G401.6 (cell line): ENCODE results near the gene ARL14.

Experiments
- FAIRE-seq: peaks from 2 replicates; lab custom pipeline; 2012; peaks lifted over from hg19 to GRCh38; lab: Jason Lieb, UNC

The ARL14 gene

DNA sequence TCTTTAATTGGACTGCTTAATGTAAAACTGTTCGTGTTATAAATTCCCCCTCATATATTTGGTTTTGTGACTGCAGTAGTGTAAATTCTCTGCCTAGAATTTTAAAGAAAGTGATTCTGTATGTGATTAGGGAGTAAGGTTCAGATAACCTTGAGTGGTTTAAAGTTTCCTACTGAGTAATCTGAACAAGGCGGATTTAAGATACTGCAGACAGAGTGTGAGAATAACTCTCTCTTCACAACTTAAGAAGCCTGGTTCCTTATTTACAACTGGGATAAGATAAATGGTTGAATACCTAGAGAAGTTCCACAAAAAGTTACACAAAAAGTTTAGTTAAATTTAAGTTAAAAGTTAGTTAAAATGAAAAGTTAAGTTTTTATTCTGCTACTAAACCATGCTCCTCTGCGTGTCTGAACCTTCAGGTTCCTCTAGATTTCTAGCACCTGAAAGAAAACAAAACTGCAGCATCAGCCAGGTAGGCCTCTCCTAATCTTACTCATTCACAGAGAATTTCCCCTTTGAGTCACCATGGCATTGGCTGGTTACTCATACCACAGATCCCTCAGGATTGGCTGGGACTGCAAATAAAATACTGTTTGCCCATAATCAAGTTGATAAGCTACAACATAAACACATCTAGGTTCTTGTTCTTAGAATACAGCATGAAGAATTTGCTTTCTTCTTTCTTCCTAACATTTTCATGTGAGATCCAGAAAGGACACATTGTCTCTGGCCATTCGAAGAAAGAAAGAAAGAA lies at the start of gene ARL14:
TSS of gene ARL14 (plus strand) at position 614 of the 757 bp plus-strand sequence. CDS start 187 bp downstream, outside the sequence.
- FAIRE-seq = no peak

DNA sequence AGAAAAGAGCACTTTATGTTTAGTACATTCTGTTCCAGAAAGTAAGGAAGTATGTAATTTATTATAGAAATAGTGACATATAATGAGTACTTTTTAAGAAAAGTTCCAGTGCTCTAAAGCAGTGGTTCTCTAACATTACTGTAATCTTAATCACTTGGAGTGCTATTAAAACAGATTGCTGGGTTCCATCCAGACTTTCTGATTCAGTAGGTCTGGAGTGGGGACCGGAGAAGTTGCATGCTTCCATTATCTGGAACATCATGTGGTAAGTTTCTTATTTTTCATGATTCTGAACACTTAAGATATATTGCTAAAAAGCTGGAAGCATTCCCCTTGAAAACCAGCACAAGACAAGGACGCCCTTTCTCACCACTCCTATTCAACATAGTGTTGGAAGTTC lies 47.5 kb upstream of the ARL14 start:
- no peak for FAIRE-seq

DNA sequence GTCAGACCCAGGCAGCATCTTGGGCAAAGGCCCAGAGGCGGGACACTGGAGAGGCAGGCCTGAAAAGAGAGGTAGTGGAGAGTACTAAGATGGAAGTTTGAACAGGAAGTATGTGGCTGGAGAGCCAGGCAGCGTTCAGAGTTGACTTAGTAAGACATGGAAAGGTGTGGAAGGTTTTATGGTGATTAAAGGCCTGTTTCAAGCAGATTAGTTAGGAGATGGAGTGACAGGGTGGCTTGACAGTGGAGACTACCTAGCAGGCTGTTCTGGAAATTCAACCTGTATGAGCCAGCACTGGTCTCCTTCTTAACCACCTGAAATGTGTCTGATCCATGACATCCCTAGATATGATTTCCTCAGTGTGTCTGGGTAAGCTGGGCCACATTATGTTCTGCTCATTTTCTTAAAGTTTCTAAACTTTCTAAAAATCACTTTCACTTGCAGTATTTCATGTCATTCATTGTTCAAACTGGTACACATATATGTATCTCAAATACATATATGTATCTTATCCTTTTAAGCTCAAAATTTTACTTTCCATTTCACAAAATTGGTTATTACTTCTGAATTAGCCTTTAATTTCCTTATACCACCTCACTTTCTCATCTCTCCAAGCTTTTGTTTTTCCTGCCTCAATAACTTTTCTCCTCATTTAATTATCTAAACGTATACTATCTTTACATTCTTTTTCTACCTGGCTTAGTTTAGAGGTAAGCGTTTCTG lies 43.4 kb upstream of the ARL14 start:
- no peak for FAIRE-seq

DNA sequence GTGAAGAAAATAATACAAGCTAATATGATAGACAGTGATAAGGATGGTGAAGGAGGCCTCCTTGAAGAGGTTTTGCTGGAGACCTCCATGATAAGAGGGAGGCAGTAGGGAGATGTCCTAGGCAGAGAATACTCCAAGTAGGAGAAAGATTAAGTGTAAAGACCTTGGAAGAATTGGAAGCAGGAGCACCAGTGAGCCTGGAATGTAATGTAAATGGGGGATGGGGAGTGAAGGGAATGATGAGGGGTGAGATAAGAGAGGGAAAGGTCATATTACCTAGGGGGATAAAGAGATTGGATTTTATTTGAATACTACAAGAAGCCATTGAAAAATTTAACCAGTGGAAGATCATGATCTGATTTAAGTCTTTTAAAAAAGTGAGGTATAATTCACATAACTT lies 41.7 kb upstream of the ARL14 start:
- FAIRE-seq = no peak

DNA sequence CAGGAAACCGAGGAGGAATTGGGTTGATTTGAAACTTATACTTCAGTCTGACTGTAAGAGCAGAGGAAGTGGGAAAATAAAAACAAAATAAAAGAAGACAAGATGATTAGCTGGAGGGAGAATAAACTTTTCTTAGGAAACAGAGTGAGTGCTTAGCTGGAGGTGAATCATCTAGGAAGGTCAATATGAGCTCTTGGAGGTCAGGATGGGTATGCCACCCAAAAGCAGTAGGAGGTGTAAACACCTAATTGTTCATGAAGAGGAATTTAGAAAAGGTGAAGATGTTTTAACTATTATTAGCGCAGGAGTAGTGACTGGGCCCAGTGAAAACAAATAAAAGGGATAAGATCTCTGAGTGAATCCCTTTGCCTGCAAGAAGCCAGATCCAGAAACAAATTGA lies 39.9 kb upstream of the ARL14 start:
- no peak for FAIRE-seq

DNA sequence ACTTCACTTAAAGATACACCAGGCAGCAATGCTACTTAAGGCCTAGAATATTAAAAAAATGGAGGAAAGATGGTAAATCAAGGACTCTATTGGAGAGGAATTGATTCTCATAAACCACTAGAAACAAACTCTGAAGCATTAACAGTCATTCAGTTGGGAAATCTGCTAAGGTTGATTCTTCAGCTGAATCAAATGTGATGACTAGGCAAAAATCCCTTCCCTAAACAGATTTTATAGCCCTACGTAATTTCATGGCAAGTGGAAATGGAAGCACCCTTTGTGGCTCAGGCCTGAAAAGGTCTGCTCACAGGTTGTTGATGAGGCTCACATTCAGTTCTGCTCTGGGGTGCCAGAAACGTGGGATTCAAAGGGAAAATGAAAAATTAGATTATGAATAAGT lies 38.8 kb upstream of the ARL14 start:
- FAIRE-seq = no peak

DNA sequence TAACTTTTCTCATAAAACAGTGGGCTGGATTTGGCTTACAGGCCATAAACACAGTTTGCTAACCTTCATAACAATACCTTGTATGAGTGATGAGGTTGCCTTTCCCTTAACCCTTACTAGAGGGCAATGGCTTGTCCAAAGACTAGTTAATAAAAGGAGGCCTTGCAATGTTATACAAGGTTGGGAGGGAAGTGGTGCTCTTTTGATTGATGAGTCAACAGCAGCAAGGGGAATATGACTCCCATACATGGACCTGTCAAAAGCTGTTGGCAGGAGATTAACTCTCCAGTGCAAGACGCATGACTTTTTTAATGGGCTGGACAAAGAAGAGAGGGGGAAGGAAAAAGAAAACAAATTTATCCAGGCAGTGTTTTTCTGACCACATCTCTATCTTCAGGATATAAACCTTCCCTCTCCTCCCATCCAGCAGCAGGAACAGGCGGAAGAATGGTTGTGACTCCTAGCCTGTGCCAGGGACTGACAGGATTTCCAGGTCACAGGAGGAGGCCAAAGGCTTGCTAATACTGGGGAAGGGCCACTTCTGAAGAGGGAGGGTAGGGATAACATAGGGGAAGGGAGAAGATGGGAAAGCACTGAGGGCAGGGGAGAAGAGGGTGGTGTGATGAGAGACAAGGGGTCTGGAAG lies 35.2 kb upstream of the ARL14 start:
- no peak for FAIRE-seq

DNA sequence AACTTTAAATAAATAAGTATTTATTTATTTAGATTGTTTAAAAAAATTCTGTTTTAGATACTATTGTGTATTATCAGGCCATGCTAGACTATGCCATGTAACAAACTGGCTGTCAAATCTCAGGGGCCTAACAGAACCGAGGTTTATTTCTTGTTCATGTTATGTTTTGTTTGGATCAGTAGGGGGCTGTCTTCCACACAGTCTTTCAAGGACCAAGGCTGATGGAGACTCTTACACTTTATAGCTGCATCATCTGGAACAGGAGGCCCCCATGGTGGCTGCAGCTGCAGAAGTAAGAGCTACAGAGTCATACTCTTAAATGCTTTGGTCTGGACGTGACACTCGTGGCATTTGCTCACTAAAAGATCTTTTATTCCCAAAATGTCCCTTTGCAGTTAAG lies 33.0 kb upstream of the ARL14 start:
- FAIRE-seq = no peak

DNA sequence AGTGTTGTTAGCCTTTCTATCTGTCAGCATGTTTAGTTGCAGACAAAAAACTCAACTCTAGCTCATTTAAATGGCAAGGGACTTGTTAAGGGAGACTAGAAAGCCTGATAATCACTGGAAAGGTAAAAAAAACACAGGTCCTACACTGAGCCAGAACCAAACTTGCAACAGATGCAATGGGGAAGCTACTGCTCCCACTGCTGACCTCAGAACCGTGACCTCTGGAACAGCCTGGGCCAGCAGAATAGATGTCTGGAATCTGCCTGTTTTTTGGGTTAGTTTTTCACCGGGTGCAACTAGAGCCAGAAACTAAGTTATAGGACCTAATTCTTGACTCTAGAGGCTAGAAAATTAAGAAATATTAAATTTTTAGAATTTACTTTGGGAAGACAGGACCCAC lies 32.5 kb upstream of the ARL14 start:
- no peak for FAIRE-seq

DNA sequence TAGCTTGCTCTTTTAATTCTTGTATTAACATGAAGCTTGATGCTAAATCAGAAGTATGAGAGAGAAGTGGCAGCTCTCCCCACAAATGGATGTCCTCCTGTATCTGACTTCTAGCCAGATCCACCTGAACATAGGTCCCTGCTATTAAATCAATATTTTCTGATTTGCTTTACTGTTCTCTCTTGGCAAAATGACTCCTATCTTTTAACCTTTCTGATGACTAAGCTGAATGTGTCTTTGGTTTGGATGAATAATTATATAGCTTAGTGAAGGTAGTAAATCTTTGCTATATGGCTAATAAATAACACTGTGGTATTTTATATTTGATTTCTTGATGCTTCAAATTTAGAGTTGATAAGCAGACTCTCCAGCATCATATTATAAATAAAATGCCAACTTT lies 28.3 kb upstream of the ARL14 start:
- FAIRE-seq = no peak

DNA sequence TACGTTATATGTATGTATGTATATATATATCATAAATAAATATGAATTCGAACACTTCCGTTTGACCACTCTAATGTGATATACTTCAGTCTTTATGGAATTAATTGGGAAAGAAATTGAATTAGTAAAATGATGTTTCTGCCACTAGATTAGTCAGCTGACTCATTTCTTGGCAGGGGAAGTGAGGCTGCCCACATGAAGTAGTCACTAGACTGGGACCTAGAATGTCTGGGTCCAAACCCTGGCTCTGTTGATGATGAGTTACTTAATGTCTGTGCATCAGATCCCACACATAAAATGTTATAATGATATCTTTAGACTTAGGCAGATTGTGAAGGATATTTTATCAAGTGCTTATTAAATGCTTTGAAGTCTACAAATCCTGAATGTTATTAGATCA lies 27.4 kb upstream of the ARL14 start:
- no peak for FAIRE-seq

DNA sequence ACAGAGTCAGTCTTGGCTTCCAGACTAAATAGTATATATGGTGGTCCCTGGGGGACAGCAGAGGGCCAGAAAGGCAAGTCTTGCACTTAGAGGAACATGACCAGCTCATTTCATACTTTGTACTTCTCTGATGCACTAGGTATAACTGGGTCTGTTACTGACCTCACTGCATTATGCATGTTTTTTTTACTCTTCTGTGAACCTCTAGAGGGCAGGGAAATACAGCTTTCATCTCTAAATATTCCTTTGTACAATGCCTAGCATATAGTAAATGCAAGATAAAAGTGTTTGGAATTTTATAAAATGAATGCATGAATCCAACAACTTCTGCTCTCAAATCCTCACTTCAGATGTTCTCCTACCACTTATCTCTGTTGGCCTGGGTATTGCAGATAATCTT lies 23.4 kb upstream of the ARL14 start:
- no peak for FAIRE-seq

DNA sequence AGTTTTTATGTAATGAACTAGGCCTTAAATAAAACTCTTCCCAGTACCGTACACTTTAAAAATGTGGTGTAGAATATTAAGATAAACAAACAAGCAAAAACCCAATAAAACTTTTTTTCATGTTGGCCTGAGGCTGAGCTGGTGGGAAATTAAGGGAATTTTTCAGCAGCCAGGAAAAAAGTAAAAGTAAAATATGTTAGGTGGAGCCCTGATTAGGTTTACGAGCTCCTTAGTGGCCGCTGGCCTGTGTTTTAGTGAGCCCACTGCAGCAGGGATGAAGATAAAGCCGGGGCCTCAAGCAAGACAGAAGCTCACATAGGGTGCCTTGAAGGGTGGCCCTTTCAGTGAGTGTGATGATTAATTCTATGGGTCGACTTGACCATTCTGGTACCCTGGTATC lies 16.1 kb upstream of the ARL14 start:
- FAIRE-seq = no peak

DNA sequence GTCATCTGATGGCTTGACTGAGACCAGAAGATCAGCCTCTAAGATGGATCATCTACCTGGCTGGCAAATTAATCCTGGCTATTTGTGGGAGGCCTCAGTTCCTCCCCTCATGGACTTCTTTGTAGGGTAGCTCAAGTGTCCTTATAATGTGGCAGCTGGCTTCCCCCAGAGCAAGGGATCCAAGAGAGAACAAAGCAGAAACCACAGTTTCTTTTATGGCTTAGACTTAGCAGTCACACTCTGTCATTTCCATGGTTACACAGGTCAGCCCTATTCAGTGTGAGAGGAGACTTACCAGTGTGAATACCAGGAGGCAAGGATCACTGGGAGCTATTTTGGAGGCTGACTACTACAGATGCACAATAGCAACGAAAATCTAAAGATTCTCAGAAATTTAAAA lies 15.3 kb upstream of the ARL14 start:
- FAIRE-seq = no peak

DNA sequence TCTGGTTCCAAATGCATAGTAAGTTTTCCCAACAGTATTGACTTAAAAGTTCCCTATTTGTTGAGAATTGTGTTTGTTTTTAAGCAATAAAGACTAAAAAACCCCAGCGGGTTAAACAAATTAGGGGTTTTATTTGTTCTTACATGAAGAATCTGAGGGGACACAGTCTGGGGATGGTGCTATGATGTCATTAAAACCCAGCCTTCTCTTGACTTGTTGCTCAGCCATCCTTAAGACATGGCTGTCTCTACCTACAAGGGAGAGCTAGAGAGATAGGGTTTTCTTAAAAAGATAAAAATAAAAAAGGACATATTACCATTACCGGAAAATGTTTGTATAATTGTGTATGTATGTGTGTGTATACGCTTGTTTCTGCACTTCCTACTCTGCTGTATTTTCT lies 11.7 kb upstream of the ARL14 start:
- FAIRE-seq = no peak

DNA sequence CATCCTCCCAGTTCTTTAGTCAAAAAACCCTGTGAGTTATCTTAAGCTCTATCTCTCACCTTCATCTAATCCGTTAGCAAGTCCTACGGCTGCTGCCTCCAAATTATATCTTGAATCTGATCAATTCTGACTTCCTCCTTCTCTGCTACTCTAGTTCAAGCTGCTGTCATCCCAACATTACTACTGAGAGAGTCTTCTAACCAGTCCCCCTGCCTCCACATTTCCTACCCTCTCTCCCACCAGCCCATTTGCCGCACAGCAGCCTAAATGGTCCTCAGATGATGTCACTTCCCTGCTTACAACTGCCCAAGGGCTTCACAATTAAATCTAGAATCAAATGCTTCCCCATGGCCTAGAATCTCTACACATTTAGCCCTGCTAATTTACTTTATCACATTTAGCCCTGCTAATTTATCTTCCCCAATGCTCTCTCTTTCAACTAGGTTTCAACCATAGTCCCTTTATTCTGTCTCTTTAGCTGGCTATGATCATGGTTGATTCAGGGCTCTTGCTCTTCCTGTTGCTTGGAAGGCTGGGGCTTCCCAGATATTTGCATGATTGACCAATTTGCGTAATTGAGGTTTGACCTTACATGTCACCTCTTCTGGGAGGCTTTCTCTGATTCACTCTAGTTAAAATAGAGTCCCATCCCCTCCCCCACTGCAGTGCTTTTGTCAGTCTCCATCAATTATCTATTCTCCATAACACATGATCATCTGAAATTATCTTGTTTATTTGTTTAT lies 11.0 kb upstream of the ARL14 start:
- no peak for FAIRE-seq

DNA sequence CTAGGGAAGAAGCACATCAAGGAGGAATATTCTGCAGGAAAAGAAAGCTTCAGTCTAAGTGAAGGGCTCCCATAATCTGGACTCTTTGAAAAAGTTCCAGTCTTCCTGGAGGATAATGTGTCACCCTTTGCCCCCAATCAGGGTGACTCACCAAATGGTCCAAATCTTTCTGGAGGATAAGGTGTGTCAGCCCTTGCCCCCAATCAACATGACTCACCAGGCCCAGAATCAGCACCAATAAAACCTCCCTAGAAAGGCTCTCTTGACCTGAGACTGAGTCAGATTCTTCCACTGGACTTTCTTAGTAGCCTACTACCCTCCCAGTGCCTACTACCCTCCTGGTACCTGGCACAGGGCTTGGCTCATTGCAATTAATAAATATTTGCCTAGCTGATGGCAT lies 9.5 kb upstream of the ARL14 start:
- FAIRE-seq = no peak

DNA sequence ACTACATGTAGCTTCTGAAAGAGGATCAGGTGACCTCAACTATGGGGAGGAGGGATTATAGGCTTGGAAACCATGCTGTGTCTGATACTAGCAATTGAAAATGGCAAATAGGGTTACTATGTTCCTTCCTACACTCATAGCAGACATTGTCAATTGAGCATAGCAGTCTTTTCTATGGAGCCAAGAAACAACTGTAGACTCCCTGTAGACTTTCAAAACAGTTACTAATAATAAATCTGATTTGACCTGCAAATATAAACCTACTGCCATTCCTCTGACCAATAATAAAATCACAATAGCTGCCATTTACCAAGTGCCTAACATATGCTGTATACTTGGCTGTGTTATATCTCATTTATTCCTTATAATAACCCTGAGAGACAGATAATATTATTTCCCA lies 8.5 kb upstream of the ARL14 start:
- FAIRE-seq = no peak

DNA sequence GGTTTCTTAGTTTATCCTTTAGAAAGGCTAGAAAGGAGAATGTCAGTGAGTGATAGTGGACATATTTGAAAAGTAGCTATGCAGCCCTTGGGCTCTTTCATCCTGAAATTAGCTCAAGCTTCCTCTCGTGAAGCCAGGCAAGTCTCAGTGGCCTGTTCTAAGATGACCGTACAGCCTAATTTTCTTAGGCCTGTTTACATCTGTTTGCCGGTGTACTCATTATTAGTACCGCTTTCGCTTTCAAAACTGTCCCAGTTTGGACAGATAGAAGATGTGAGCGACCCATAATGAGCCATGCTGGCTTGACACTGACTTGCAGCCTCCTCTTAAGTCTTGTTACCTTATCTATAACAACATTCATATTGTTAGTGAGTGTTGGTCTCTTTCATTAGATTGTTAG lies 5.7 kb upstream of the ARL14 start:
- FAIRE-seq = no peak

DNA sequence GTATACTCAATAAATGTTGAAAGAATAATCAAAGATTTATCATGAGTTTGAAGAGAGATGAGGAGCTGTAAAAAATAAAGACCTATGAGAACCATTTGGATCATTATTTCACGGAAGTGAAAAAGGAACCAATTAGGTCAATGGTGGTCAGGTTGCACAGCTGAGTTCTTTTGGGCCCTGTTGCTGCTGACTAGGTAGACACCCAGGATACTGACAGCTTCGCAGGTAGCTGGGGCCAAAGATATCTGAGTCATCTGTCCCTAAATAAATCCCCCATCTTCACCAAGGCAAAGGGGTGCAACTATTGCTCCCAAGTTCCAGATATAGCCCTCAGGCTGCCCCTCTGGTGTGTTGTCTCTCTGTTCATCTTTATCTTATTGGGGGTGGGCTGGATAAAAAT lies 5.0 kb upstream of the ARL14 start:
- no peak for FAIRE-seq

DNA sequence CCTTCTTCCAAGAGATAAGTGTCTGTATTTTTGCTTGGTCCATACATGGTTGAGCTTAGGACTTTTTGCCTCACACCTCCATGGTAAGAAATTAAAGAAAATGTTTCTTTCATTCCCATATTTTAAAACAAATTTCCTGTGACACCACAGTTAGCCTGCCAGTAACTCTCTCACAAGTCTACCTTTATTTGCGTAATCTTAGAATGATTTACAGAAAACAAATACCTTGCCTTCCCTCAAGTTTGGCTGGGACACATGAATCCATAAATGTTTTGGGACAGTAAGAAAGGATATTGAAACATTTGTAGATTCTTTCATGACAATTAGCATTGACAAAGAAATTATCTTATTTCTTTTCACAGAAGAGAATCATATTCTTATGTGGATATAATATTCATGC lies 3.8 kb upstream of the ARL14 start:
- no peak for FAIRE-seq

DNA sequence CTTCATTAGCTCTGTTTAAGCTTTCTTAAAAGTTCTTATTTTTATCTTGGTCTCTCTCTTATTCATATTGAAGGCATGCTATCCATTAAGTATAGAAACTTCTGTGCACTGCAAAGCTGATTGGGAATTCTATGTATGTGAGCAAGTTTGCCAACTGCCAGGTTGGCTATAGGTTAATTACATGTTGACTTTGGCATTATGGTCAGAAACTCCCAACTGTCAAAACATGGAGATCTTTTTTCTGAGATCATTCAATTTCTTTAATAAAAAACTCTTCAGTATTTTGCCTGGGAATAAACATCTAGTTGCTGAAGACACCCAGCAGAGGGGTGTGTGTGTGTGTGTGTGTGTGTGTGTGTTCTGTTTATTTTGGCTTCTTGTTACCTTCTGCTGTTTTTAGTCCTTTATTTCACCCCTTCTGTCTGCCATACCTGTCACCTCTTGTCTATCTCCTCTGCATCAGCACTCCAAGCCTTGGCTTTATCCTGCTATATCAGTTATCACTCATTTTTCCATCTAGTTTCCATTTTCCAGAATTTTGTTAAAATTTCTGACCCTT lies 1.3 kb upstream of the ARL14 start:
- FAIRE-seq = no peak

DNA sequence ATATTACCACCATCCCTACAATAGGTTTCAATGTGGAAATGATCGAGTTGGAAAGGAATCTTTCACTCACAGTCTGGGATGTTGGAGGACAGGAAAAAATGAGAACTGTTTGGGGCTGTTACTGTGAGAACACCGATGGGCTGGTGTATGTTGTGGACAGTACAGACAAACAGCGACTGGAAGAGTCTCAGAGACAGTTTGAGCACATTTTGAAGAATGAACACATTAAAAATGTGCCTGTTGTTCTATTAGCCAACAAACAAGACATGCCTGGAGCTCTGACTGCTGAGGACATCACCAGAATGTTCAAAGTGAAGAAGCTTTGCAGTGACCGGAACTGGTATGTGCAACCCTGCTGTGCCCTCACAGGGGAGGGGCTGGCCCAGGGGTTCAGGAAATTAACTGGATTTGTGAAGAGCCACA lies 510 bp downstream of the ARL14 start:
- no peak for FAIRE-seq
